ENCODE data around the gene ALKBH6.

DNA sequence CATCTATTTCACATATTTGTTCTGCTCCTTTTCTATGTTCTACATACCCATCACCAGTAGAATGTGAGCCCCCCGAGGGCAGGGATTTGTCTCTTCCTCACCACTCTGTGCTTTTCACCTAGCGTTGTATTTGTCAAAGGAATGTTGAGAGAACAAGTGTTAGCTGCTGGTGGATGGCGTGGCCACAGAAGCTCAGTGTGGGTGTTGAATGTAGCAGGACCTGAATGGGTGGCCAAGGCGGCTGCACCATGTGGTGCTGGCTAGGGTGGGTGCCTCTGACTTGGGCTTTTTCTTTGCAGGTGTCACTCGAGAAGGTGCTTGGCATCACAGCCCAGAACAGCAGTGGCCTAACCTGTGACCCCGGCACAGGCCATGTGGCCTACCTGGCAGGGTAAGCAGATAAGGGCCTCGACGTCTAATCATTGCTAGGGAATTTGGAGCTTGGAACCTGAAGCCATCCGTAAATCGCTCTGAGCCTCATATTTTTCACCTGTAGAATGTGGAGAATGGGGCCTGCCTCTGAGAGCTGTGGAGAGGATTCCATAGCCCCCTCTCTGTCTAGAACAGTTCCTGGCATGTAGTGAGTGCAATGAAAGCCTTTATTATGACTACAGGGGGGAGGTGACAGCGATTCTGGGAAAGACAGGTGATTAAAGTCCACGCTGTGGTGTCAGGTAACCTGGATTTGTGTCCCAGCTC, 44.6 kb upstream of the ALKBH6 start:
- no peak for TF ChIP-seq ZFP3 (CRISPR knock-in tag; IDR thresholded peaks at IDR 0.05)
- TF ChIP-seq ZC3H10 (CRISPR knock-in tag; IDR thresholded peaks at IDR 0.05): no peak
- TF ChIP-seq, protein P1, sequence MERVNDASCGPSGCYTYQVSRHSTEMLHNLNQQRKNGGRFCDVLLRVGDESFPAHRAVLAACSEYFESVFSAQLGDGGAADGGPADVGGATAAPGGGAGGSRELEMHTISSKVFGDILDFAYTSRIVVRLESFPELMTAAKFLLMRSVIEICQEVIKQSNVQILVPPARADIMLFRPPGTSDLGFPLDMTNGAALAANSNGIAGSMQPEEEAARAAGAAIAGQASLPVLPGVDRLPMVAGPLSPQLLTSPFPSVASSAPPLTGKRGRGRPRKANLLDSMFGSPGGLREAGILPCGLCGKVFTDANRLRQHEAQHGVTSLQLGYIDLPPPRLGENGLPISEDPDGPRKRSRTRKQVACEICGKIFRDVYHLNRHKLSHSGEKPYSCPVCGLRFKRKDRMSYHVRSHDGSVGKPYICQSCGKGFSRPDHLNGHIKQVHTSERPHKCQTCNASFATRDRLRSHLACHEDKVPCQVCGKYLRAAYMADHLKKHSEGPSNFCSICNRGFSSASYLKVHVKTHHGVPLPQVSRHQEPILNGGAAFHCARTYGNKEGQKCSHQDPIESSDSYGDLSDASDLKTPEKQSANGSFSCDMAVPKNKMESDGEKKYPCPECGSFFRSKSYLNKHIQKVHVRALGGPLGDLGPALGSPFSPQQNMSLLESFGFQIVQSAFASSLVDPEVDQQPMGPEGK (CRISPR knock-in tag; IDR thresholded peaks at IDR 0.05; ENCODE audit: borderline replicate concordance): no peak
- no peak for TF ChIP-seq ZNF565 (CRISPR knock-in tag; conservative IDR thresholded peaks at IDR 0.05; ENCODE audit: low read depth)
- TF ChIP-seq, protein P2, sequence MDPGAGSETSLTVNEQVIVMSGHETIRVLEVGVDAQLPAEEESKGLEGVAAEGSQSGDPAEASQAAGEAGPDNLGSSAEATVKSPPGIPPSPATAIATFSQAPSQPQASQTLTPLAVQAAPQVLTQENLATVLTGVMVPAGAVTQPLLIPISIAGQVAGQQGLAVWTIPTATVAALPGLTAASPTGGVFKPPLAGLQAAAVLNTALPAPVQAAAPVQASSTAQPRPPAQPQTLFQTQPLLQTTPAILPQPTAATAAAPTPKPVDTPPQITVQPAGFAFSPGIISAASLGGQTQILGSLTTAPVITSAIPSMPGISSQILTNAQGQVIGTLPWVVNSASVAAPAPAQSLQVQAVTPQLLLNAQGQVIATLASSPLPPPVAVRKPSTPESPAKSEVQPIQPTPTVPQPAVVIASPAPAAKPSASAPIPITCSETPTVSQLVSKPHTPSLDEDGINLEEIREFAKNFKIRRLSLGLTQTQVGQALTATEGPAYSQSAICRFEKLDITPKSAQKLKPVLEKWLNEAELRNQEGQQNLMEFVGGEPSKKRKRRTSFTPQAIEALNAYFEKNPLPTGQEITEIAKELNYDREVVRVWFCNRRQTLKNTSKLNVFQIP (CRISPR knock-in tag; IDR thresholded peaks at IDR 0.05; ENCODE audit: borderline replicate concordance, low read depth): no peak
- TF ChIP-seq RARB (CRISPR knock-in tag; IDR thresholded peaks at IDR 0.05): no peak
- no peak for TF ChIP-seq ARNTL (CRISPR knock-in tag; IDR thresholded peaks at IDR 0.05; ENCODE audit: borderline replicate concordance, low read depth)
- TF ChIP-seq ESRRG (CRISPR knock-in tag; IDR thresholded peaks at IDR 0.05): no peak
- TF ChIP-seq ZFP30 (CRISPR knock-in tag; IDR thresholded peaks at IDR 0.05): no peak
- no peak for TF ChIP-seq CSDC2 (CRISPR knock-in tag; IDR thresholded peaks at IDR 0.05)
- no peak for TF ChIP-seq TOX (CRISPR knock-in tag; IDR thresholded peaks at IDR 0.05; ENCODE audit: borderline replicate concordance)
- TF ChIP-seq, protein P3, sequence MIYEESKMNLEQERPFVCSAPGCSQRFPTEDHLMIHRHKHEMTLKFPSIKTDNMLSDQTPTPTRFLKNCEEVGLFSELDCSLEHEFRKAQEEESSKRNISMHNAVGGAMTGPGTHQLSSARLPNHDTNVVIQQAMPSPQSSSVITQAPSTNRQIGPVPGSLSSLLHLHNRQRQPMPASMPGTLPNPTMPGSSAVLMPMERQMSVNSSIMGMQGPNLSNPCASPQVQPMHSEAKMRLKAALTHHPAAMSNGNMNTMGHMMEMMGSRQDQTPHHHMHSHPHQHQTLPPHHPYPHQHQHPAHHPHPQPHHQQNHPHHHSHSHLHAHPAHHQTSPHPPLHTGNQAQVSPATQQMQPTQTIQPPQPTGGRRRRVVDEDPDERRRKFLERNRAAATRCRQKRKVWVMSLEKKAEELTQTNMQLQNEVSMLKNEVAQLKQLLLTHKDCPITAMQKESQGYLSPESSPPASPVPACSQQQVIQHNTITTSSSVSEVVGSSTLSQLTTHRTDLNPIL (CRISPR knock-in tag; IDR thresholded peaks at IDR 0.05; ENCODE audit: low read depth): no peak
- no peak for TF ChIP-seq ZNF70 (CRISPR knock-in tag; IDR thresholded peaks at IDR 0.05)
- no peak for TF ChIP-seq ZNF8 (CRISPR knock-in tag; IDR thresholded peaks at IDR 0.05)

Data from SK-N-SH treated with all-trans-retinoic acid at 6 μM for 48 hours (cell line).